Endothelial cell of umbilical vein (primary cell): Measurements from ENCODE around the gene SLC28A1. TPM values are rescaled to one million over a fixed set of nuclear protein-coding genes. Genes with fewer than 3 reads are reported as not detected.

Experiments
- BruUV-seq: library from RNA; stranded (reverse); fragments of 400-500 nt; replicated peaks from 2 replicates; lab custom pipeline; 2021; lab: Mats Ljungman, UMichigan
- CTCF ChIA-PET: fragments of 300-600, 350-600 bp; sonication (Branson Sonifier 250); formaldehyde crosslinking; loops from one replicate; lab custom pipeline; 2021; ENCODE audit warnings: antibody characterized with exemption, inconsistent platforms; lab: Charles Lee
- POLR2A ChIA-PET: fragments of 300-600, 350-600 bp; sonication (Branson Sonifier 250); formaldehyde crosslinking; loops from one replicate; lab custom pipeline; 2021; ENCODE audit warnings: antibody characterized with exemption, inconsistent platforms; lab: Charles Lee
- DNase-seq: peaks from one replicate; pipeline ENCODE4 v3.0.0-alpha.2; 2011; ENCODE audit warnings: low read depth, low spot score
- FAIRE-seq: peaks from 2 replicates; lab custom pipeline; 2011; peaks lifted over from hg19 to GRCh38; lab: Jason Lieb, UNC
- H2AFZ ChIP-seq: 2 replicates; pipeline ENCODE4 v1.6.0; 2012; ENCODE audit warnings: low read depth, low read length, control low read depth, inconsistent platforms
- H3K27ac ChIP-seq: 2 replicates; pipeline ENCODE4 v1.5.1; 2011; ENCODE audit warnings: low read depth, mild to moderate bottlenecking, control low read depth, low read length, moderate library complexity; ENCODE audit not compliant: insufficient read depth
- H3K27me3 ChIP-seq, 2 experiments: 2 replicates each; pipeline versions ENCODE4 v1.6.0 to v1.6.1; 2011; ENCODE audit warnings: low read length in 2 of 2, mixed read lengths in 1 of 2; ENCODE audit not compliant: control insufficient read depth in 2 of 2, insufficient read depth in 2 of 2
- H3K36me3 ChIP-seq, 2 experiments: 2 replicates in 1 of 2; 3 replicates in 1 of 2; pipeline ENCODE4 v1.5.1; 2011; ENCODE audit warnings: low read length in 2 of 2, mild to moderate bottlenecking in 1 of 2, moderate library complexity in 1 of 2; ENCODE audit not compliant: control insufficient read depth in 2 of 2, insufficient read depth in 2 of 2; ENCODE audit errors: extremely low read depth in 1 of 2
- H3K4me1 ChIP-seq: 3 replicates; pipeline ENCODE4 v1.5.1; 2011; ENCODE audit warnings: mild to moderate bottlenecking, low read length; ENCODE audit not compliant: control insufficient read depth, insufficient read depth; ENCODE audit errors: extremely low read depth
- H3K4me2 ChIP-seq: 2 replicates; pipeline ENCODE4 v1.6.1; 2011; ENCODE audit warnings: low read length, control low read depth, mixed read lengths; ENCODE audit not compliant: insufficient read depth
- H3K4me3 ChIP-seq, 3 experiments: fragments of 200-600 bp in 1 of 3; sonication (generic), shearing (Covaris generic) in 1 of 3; replicated peaks in 1 of 3; 2 replicates each; pipeline ENCODE4 v1.5.1; 2011 to 2016; ENCODE audit warnings: control low read depth in 3 of 3, low read length in 3 of 3, mild to moderate bottlenecking in 2 of 3, inconsistent platforms in 1 of 3, low read depth in 1 of 3, moderate library complexity in 1 of 3; ENCODE audit not compliant: insufficient read depth in 1 of 3
- H3K79me2 ChIP-seq: 2 replicates; pipeline ENCODE4 v1.6.0; 2012; ENCODE audit warnings: low read length, inconsistent platforms; ENCODE audit not compliant: control insufficient read depth, insufficient read depth
- H3K9ac ChIP-seq: replicated peaks from 2 replicates; pipeline ENCODE3; 2011; ENCODE audit warnings: low read length, control low read depth; ENCODE audit not compliant: insufficient read depth; ENCODE audit errors: extremely low read depth
- H3K9me1 ChIP-seq: replicated peaks from 3 replicates; pipeline ENCODE4 v1.6.0; 2011; ENCODE audit warnings: mild to moderate bottlenecking, low read length; ENCODE audit not compliant: control insufficient read depth, insufficient read depth; ENCODE audit errors: extremely low read depth
- H3K9me3 ChIP-seq: replicated peaks from 2 replicates; pipeline ENCODE4 v1.5.1; 2012; ENCODE audit warnings: low read length, inconsistent platforms; ENCODE audit not compliant: control insufficient read depth, insufficient read depth
- H4K20me1 ChIP-seq: replicated peaks from 2 replicates; pipeline ENCODE3; 2011; ENCODE audit warnings: mild to moderate bottlenecking, low read length; ENCODE audit not compliant: control insufficient read depth, insufficient read depth; ENCODE audit errors: extremely low read depth
- EZH2 ChIP-seq: IDR thresholded peaks from 2 replicates; pipeline ENCODE4 v1.6.1; 2012; ENCODE audit warnings: borderline replicate concordance, low read depth, mild to moderate bottlenecking, moderate library complexity, low read length, inconsistent platforms; ENCODE audit not compliant: severe bottlenecking
- FOS ChIP-seq: IDR thresholded peaks from 2 replicates; pipeline ENCODE4 v1.6.1; 2011; ENCODE audit warnings: mild to moderate bottlenecking, low read length, moderate library complexity, borderline replicate concordance; ENCODE audit not compliant: insufficient read depth
- GATA2 ChIP-seq: IDR thresholded peaks from 2 replicates; pipeline ENCODE4 v1.7.0; 2011; ENCODE audit warnings: low read depth, mild to moderate bottlenecking, moderate library complexity, mixed read lengths, low read length; ENCODE audit not compliant: insufficient read length, insufficient read depth
- JUN ChIP-seq: IDR thresholded peaks from 2 replicates; pipeline ENCODE4 v1.6.1; 2011; ENCODE audit warnings: borderline replicate concordance, low read depth; ENCODE audit not compliant: insufficient read length, insufficient read depth
- MAX ChIP-seq: IDR thresholded peaks from 2 replicates; pipeline ENCODE4 v1.6.1; 2011; ENCODE audit not compliant: insufficient read depth, insufficient read length
- MYC ChIP-seq: IDR thresholded peaks from one replicate; pipeline ENCODE4 v1.6.1; 2011; ENCODE audit warnings: mild to moderate bottlenecking, low read depth, low read length
- POLR2A ChIP-seq: IDR thresholded peaks from 2 replicates; pipeline ENCODE4 v1.6.1; 2012; ENCODE audit warnings: low read depth, mild to moderate bottlenecking, control low read depth, low read length
- POLR2AphosphoS5 ChIP-seq: IDR thresholded peaks from 2 replicates; pipeline ENCODE4 v1.6.1; 2012; ENCODE audit warnings: low read depth, mild to moderate bottlenecking, control low read depth, low read length, moderate library complexity; ENCODE audit not compliant: insufficient read depth
- dilution Hi-C: fragments of 300-500 bp; cut with MboI; formaldehyde crosslinking; loops from one replicate; pipeline ENCODE4 v1.15.0; 2019; ENCODE audit warnings: low sequenced_read_pairs; ENCODE audit not compliant: extremely low pct_ligation_motif_present
- intact Hi-C: fragments of 100-400 bp; cut with micrococcal nuclease; formaldehyde crosslinking; loops from one replicate; pipeline ENCODE4 v1.10.0; 2022
- polyA plus RNA-seq, 4 experiments: library from polyadenylated mRNA; depleted of rRNA in 3 of 4; stranded (reverse) in 3 of 4; unstranded in 1 of 4; fragments of >200 nt; gene quantifications; 2 replicates each; pipeline versions ENCODE4 v1.2.1 to v1.2.3, GENCODE V29; 2011 to 2012; ENCODE audit warnings: missing spikeins in 1 of 4
- total RNA-seq: library from RNA; stranded (reverse); gene quantifications from 2 replicates; pipeline ENCODE4 v1.2.3, GENCODE V29; 2021
- TF ChIP-seq, protein P1 (sequence below), 2 donors: IDR thresholded peaks; 1 replicate in 1 of 2; 2 replicates in 1 of 2; pipeline ENCODE4 v1.5.1; 2011; ENCODE audit warnings: low read length in 2 of 2, mild to moderate bottlenecking in 2 of 2, moderate library complexity in 2 of 2, control low read depth in 1 of 2, inconsistent platforms in 1 of 2, low read depth in 1 of 2; ENCODE audit not compliant: insufficient read depth in 1 of 2; ENCODE audit errors: extremely low read depth in 1 of 2

Gene SLC28A1
- total and polyA plus RNA-seq, 2 donors (not counting 3 experiments of a cell fraction or from before 2014, with no cell fraction given), result not detected

DNA sequence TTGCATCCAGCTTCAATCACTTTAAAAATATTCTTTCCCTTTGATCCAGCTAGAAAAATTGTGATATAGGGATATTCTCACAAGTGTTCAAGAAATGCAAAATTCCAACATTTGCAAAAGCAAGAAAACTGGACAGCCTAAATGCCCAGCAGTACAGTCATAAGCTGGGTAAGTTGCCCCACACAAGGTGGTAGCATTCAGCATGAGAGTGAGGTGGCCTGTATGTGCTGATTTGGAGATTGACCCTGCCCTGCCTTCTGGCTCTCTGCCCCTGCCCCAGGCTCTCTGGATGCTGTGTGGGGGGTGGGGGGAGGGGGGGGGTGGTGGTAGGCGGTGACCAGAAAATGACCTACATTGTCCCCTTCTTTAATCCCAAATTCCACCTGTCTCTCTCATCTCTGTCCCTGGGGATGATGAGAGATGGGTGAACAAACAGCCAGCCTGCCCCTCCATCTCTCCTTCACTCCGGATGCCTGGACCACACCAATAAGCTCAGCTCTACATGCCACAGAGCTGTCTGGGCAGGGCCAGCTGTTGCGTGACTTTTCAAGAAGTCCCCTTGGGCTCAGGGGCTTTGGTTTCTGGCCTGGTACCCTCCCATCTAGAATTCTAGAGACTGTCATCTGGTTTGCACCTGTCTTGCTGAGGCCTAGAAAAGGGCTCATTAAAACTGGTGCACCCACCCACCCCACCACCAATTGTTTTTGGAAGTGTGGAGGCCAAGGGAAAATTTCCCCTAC is 42.2 kb downstream of the SLC28A1 start:
- H3K4me2 ChIP-seq, result no peak overlapping the region
- POLR2A ChIA-PET, result no interaction called here
- dilution Hi-C loops, result no loop called here

More for the DNA sequence above, 42.2 kb downstream of the SLC28A1 start:
- DNase-seq (no peak), FAIRE-seq (peak; percentile 15)
- Histone ChIP-seq H3K27me3 (no peaks in the 10 kb centered on the region), H3K9ac (no peak overlapping the region), H3K27ac (no peak overlapping the region), H3K9me1 (no peaks in the 10 kb centered on the region), H3K9me3 (no peaks in the 10 kb centered on the region), H4K20me1 (no peaks in the 10 kb centered on the region), H3K79me2 (no peaks in the 10 kb centered on the region), H3K36me3 (no peaks in the 10 kb centered on the region), H3K4me3 (no peak overlapping the region), H2AFZ (no peak overlapping the region), H3K4me1 (no peaks in the 10 kb centered on the region)
- CTCF ChIA-PET, result interaction anchor here (0.5 to 2.3 kb wide), 10 partner anchors 9 to 327 kb away, joined by 3 to 11 read pairs (median 5); no protein-coding TSS in a partner anchor
- BruUV-seq, result no TSS peak
- intact Hi-C loops, result no loop called here
- TF ChIP-seq MYC (no peak), EZH2 (no peak), POLR2A (no peak), FOS (no peak), GATA2 (no peak), JUN (no peak), POLR2AphosphoS5 (no peak), MAX (no peak)
- TF ChIP-seq, protein P1, sequence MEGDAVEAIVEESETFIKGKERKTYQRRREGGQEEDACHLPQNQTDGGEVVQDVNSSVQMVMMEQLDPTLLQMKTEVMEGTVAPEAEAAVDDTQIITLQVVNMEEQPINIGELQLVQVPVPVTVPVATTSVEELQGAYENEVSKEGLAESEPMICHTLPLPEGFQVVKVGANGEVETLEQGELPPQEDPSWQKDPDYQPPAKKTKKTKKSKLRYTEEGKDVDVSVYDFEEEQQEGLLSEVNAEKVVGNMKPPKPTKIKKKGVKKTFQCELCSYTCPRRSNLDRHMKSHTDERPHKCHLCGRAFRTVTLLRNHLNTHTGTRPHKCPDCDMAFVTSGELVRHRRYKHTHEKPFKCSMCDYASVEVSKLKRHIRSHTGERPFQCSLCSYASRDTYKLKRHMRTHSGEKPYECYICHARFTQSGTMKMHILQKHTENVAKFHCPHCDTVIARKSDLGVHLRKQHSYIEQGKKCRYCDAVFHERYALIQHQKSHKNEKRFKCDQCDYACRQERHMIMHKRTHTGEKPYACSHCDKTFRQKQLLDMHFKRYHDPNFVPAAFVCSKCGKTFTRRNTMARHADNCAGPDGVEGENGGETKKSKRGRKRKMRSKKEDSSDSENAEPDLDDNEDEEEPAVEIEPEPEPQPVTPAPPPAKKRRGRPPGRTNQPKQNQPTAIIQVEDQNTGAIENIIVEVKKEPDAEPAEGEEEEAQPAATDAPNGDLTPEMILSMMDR (IDR thresholded peaks at IDR 0.05; ENCODE audit: extremely low read depth in 1 of 2, insufficient read depth in 1 of 2, low read depth in 1 of 2, low read length in 2 of 2), result no peak
